ENCODE results near the gene GSTM3. TPM values are rescaled to one million over a fixed set of nuclear protein-coding genes. Genes with fewer than 3 reads are reported as not detected.
"Not testable (repeated sequence)": the region's sequence is repeated elsewhere in the genome, so short reads cannot be mapped to it uniquely, and the experiment has no call there.

The GSTM3 gene
- total RNA-seq, 2 donors from 2014 or later = 39.0 to 41.1 TPM

DNA sequence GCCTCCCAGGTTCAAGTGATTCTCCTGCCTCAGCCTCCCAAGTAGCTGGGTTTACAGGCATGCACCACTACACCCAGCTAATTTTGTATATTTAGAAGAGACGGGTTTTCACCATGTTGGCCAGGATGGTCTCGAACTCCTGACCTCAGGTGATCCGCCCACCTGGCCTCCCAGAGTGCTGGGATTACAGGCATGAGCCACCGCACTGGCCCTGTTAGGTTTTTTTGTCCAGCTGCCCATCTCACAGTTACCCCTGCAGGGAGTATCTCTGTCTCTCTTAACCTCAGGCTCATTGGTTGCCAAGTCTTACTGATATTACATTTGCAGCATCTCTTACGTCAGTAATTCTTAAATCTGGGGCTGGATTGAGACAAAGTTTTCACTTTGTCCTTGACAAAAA, 15.5 kb upstream of the GSTM3 start:
- not testable (repeated sequence) for ATAC-seq; DNase-seq (ENCODE audit: low spot score in 2 of 2)

DNA sequence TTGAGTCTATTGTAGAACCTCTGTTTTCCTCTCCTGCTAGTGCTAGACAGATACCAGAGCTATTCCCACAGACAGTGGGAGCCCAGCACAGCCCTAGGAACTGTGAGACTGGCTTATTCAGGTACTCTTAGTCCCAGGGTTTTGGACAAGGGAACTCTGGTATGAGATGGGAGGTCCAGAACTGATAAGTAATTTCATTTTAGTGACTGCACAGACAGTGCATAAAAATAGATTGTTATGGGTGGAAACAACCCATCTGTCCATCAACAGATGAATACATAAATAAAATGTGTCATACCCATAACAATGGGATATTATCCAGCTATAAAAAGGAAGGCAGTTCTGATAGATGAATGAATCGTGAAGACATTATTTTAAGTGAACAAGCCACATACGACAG, 13.9 kb upstream of the GSTM3 start:
- no peak overlapping the region for H3K27ac Mint-ChIP-seq
- H3K9me3 Mint-ChIP-seq = no peaks in the 10 kb centered on the region
- no peaks in the 10 kb centered on the region for H3K36me3 Mint-ChIP-seq
- ATAC-seq (no peak), DNase-seq (ENCODE audit: low spot score in 2 of 2) (no peak)

More for the DNA sequence above, 15.5 kb upstream of the GSTM3 start:
- H3K27ac Mint-ChIP-seq, H3K36me3 Mint-ChIP-seq, H3K9me3 Mint-ChIP-seq: not testable (repeated sequence)

DNA sequence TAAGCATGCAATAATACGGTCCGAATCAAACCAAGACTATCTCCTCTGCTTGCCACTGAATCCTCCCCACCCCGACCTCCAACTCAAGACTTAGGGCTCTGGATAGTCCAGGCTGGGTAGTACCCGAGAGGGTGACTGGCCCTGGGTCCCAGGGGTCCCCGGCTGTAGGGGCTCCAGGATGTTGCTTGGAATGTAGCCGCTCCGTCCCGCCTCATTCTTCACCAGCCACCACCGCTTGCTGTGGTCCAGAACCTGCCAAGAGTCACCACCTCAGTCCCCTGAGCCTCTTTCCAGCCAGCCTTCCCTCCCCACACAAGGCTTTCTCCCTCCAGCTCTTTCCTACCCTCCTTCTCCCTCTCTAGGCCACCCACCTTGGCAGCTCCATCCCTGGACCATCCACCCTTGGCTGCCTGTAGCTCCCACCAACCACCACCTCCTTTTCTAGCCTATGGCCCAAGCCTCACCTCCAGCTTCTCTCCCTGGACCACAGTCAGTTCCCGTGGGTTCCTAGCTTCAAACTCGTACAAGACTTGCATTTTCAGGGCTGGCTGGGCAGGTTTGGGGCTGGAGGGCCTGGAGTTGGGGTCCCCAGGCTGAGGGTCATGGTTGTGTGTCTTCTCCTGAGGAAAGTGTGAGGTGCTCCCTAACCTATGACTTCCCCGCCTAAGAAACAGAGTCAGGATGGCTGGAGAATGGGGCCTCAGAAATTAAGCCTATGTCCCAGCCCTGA, 10.9 kb upstream of the GSTM3 start:
- ATAC-seq (no peak), DNase-seq (ENCODE audit: low spot score in 2 of 2) (no peak)
- Mint-ChIP-seq H3K27ac (no peak overlapping the region), H3K9me3 (no peaks in the 10 kb centered on the region), H3K36me3 (no peaks in the 10 kb centered on the region)

DNA sequence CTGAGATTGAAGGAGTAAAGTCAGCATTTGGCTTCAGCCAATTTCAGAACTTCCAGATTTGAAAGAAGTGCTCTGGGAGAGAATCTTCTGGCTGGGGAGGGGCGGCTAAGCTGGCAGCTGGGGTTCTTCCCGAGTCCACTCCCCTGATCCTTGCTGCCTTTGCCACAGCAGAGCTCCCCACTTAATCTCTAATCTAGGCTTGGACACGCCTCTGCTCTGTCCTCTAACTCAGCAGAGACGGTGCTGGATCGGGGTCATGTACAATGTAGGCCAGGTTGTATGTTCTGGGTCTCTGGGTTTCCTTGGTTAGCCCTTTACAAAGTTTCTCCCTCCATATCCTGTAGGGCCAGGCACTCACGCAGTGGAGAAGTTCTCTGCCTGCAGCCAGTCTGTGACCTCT, 10.1 kb upstream of the GSTM3 start:
- Mint-ChIP-seq H3K9me3 (no peaks in the 10 kb centered on the region), H3K27ac (no peak overlapping the region)
- no peak for DNase-seq (ENCODE audit: low spot score in 2 of 2)

DNA sequence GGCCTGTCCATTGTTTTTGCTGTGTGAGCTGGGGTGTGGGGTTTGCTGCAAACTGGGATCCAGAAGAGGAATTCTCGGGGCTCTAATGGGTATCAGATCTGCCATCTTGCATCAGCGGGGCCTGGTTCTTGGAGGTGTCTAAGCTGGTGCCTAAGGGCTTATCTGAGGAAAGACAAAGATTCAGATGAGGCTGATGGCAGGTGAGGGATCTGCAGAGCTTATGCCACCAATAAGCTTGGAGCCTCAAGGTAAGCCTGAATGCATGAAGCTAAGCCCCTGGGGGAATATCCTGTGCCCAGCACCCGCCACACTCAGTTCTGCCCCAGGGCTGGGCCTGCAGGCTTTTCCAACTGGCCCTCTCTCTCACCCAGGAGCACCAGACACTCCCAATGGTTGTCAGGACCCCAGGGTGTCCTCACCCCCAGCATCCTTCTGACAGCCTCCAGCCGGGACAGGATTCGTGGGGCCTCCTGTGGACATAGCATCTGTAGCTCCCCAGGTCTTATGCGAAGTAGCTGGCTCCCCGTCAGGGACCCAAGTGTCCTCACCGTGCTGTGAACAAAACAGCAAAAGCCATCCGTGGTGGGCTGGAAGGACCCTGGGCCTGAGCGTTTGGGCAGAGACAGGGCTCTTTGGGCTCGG, 9.5 kb upstream of the GSTM3 start:
- DNase-seq (ENCODE audit: low spot score in 2 of 2) (no peak), ATAC-seq (no peak)
- Mint-ChIP-seq H3K9me3 (no peaks in the 10 kb centered on the region), H3K36me3 (no peaks in the 10 kb centered on the region), H3K27ac (no peak overlapping the region)

More for the DNA sequence above, 10.1 kb upstream of the GSTM3 start:
- no peaks in the 10 kb centered on the region for H3K36me3 Mint-ChIP-seq
- ATAC-seq = no peak

DNA sequence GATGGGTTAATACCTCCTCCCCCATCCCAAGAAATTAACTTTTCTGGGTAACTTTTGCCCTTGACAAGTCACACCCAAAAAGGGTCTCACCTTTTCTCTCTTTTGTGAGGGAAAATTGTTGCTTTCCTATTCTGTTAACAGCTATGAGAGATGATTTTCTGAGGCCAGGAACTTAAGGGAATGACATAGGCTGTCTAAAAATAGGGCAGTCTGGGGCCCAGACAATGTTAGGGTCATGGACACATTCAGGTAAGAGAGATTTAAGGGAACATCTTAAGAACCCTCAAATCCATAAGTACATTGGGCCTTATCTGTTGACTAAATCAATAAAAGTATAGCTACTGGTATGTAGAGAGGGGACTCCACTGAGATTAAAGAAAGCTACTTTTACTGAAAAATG, 8.4 kb upstream of the GSTM3 start:
- DNase-seq (ENCODE audit: low spot score in 2 of 2) (no peak), ATAC-seq (no peak)
- no peaks in the 10 kb centered on the region for H3K36me3 Mint-ChIP-seq
- H3K9me3 Mint-ChIP-seq = no peaks in the 10 kb centered on the region
- no peak overlapping the region for H3K27ac Mint-ChIP-seq

DNA sequence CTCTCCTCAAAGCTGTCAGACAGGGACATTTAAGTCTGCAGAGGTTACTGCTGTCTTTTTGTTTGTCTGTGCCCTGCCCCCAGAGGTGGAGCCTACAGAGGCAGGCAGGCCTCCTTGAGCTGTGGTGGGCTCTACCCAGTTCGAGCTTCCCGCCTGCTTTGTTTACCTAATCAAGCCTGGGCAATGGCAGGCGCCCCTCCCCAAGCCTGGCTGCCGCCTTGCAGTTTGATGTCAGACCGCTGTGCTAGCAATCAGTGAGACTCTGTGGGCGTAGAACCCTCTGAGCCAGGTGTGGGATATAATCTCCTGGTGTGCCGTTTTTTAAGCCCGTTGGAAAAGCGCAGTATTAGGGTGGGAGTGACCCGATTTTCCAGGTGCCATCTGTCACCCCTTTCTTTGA, 7.5 kb upstream of the GSTM3 start:
- not testable (repeated sequence) for H3K36me3 Mint-ChIP-seq; H3K9me3 Mint-ChIP-seq; DNase-seq (ENCODE audit: low spot score in 2 of 2); H3K27ac Mint-ChIP-seq; ATAC-seq

DNA sequence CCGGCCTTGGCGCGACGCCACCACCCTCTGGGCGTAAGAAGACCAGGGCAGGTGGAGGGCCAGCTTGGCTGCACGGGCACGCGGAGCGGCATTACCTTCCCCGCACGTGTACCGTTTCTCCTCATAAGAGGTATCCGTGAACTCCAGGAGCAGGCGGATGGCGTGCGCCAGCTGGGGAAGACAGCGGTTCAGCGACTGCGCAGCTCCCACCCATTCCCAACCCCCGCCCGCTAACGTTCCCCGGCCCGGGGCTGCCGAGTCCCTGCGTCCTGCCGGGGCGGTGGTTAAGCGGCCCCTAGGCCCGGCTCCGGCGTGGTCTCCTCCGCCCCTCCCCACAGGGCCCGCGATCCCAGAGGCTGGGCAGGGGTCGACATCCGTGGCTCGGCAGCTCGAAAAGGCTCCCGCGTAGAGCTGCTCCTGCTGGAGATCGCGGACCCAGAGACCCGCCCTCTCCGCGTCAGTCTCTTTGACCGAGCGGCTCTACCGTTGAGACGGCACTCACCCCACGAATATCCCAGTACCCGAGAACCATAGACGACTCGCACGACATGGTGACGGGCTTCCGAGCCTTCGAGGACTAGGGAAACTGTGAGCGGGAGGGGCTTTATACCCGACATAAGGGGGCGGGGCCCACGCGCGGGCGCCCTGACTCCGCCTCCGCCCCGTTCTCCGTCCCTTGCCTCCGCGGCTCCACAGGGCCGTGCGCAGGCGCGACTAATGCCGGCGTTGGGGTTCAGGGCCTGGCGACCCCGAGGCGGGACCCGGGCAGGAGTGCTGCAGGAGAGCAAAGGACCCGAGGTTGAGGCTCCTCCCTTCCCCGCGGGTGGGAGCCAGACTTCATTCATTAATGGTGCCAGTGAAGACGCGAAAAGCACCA, 862 bp downstream of the GSTM3 start:
- Mint-ChIP-seq H3K9me3 (peaks cover 0 to 5% of the 10 kb centered on the region in 2 donors), H3K27ac (peak overlapping the region; percentile 78 to 92), H3K36me3 (peaks cover 0 to 5% of the 10 kb centered on the region in 2 donors)
- peak; percentile 85 to 88 for DNase-seq (ENCODE audit: low spot score in 2 of 2)
- peak; percentile 94 to 97 for ATAC-seq

DNA sequence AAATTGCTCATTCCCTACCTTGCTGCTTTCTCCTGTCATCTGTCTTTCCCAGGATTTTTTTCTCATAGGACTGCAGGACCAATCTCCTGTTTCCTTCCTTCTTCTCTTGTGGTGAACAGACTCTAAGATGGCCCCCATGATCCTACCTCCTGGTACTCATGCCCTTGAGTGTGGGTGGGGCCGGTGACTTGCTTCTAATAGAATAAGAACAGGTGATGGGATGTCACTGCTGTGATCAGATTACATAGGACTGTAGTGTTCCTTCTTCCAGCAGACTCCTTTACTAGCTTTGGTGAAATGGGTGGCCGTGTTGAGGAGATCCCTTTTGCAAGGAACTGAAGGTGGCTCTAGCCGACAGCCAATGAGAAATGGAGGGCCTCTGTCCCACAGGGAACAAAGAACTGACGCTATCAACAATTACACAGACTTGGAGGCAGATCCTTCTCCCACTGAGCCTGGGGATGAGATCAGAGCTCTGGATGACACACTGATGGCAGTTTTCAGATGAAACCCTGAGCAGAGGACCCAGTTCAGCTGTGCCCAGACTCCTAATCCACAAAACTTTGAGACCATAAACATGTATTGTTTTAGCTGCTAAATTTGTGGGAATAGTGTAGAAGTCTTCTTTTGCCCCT, 7.5 kb downstream of the GSTM3 start:
- Mint-ChIP-seq H3K36me3 (peaks cover 0 to 4% of the 10 kb centered on the region in 2 donors), H3K9me3 (no peaks in the 10 kb centered on the region), H3K27ac (no peak overlapping the region)
- DNase-seq (ENCODE audit: low spot score in 2 of 2) = no peak
- no peak for ATAC-seq

DNA sequence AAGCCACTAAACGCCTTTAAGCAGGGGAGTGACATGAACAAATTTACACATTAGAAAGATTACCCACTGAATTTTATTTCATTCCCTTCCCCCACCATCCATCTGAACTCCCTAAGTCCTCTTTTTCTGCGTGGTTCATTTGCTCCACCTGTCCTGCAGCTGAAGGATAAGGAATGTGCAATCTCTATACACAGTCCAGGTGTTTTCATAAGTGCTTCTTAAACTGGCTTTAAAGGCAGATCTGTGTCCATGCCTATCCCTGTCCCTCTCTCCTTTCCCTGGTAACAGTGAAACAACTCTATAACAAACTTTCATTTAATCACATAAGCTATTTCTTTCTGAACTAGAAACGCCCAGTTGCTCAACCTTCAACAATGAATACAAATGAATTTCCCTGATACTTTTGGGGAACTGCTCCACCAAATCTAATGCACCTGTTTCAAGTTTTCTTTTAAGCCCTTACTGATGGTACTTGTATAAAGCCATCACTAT, 8.4 kb downstream of the GSTM3 start:
- Mint-ChIP-seq H3K9me3 (no peaks in the 10 kb centered on the region), H3K27ac (no peak overlapping the region), H3K36me3 (no peaks in the 10 kb centered on the region)
- ATAC-seq (no peak), DNase-seq (ENCODE audit: low spot score in 2 of 2) (no peak)

DNA sequence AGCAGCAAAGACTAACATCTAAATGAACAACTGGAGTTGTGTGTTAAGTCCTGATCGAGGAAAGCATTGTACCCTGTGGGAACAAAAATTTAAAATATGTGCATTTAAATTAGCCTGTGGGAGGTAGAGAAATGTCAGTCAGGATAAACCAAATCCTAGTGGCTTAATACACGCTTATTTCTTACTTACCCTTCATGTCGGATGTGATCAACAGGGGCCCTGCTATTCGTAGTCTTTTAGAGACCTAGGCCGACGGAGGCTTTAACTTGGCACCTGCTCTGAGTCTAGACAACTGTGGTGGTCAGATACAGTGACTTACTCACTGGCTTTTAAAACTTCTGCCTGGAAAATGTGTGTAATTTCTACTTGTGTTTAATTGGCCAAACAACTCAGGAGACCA, 10.2 kb downstream of the GSTM3 start:
- Mint-ChIP-seq H3K9me3 (no peaks in the 10 kb centered on the region), H3K27ac (no peak overlapping the region), H3K36me3 (no peaks in the 10 kb centered on the region)
- no peak for DNase-seq (ENCODE audit: low spot score in 2 of 2)
- ATAC-seq = no peak

DNA sequence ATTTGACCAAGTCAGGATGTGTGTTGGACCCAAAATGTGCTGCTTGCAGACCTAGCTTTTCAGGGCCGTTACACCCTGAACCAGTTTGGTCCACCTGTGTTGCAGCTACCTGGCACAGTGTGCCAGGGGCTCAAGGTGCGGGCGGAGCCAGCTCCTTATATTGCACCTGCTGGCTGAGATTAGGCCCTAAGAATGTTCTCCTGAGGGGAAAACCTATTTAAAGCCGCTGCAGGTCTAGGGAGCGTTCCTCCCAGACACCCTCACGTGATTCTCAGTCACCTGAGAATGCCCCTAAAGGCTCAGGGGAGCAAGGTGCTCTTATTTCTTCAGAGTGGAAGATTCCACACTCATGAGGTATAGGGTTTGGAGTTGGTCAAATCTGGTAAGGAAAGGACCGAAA, 12.0 kb downstream of the GSTM3 start:
- DNase-seq (ENCODE audit: low spot score in 2 of 2) (no peak), ATAC-seq (no peak)
- Mint-ChIP-seq H3K36me3 (no peaks in the 10 kb centered on the region), H3K27ac (peak overlapping the region in 1 of 2 donors; percentile 40), H3K9me3 (no peaks in the 10 kb centered on the region)

DNA sequence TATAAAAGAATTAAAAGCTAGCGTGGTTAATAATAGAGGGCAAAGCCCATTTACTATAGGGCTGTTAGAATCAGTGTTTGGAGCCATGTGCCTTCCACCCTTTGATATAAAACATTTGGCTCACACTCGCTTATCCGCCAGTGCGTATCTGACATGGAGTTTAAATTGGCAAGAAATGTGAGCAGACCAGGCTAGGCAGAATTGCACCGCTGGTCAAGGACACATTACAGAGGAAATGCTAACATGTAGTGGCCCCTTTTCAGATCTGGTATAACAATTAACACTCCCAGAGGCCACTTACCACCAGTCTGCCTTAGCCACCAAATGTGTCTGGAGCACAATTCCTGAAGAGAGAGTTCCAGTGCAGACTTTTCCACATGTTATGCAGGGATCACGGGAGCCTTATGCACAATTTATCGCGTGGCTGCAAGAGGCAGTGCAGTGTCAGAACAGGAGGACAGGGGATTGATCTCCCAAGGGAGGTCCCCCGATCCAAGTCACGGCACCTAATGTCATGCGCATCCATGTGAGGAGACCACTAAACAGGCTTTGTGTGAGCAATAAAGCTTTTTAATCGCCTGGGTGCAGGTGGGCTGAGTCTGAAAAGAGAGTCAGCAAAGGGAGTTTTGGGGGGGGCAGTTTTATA, 14.0 kb downstream of the GSTM3 start:
- no peaks in the 10 kb centered on the region for H3K36me3 Mint-ChIP-seq
- H3K27ac Mint-ChIP-seq = no peak overlapping the region
- DNase-seq (ENCODE audit: low spot score in 2 of 2) (no peak), ATAC-seq (no peak)
- H3K9me3 Mint-ChIP-seq = no peaks in the 10 kb centered on the region

DNA sequence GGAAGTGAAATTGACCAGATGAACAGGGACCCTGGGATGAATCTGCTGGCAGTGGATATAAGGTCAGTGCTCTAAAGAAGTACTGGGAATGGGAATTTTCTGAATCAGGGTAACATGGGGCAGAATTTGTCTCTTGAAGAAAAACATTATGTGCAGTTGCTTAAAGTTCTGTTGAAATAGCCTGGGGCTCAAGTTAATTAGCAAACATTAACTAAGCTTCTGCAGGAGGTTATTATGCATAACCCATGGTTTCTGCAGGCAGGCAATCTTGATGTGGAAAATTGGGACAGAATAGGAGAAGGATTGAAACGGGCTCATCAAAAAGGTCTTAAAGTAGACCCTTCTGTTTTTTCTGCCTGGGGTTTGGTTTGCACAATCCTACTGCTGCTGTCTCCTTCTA, 14.8 kb downstream of the GSTM3 start:
- no peaks in the 10 kb centered on the region for H3K36me3 Mint-ChIP-seq
- ATAC-seq = no peak
- H3K27ac Mint-ChIP-seq = no peak overlapping the region
- no peak for DNase-seq (ENCODE audit: low spot score in 2 of 2)
- no peaks in the 10 kb centered on the region for H3K9me3 Mint-ChIP-seq

DNA sequence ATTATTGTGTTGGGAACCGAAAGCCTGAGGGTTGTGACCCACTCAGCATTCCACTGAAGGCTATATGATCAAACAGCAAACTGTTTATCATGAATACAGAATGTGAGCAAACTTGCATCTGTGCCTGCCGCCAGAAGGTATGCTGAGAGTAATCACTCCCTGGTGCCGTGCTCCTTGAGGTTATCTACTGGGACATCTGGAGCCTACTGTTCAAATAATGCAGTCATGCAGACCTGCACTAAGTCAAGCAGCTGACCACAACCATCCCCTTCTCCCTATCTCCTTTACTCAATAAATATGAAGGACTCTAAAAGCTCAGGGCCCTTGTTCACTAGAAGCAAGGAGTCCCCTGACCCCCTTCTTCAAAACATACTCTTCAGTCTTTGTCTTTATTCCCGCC, 15.3 kb downstream of the GSTM3 start:
- H3K36me3 Mint-ChIP-seq = no peaks in the 10 kb centered on the region
- H3K9me3 Mint-ChIP-seq = no peaks in the 10 kb centered on the region
- no peak overlapping the region for H3K27ac Mint-ChIP-seq
- ATAC-seq (no peak), DNase-seq (ENCODE audit: low spot score in 2 of 2) (no peak)

DNA sequence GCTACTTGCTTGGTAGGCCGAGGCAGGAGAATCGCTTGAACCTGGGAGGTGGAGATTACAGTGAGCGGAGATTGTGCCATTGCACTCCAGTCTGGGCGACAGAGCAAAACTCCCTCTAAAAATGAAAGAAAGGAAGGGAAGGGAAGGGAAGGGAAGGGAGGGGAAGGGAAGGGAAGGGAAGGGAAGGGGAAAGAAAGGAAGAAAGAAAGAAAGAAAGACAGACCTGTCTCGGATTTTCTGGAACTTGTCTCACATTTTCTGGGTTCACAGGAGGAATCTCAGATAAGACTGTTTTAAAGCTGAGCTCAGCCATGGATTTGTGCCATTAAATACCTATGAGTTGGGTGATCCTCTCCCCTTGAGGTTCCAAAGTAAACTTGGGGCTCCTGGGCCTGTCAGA, 15.9 kb downstream of the GSTM3 start:
- Mint-ChIP-seq H3K27ac (no peak overlapping the region), H3K36me3 (no peaks in the 10 kb centered on the region), H3K9me3 (no peaks in the 10 kb centered on the region)
- ATAC-seq (no peak), DNase-seq (ENCODE audit: low spot score in 2 of 2) (no peak)

Data from activated naive CD4-positive, alpha-beta T cell treated with anti-CD3 and anti-CD28 coated beads, Interleukin-2, amount 50 U/mL, for 72 hours (primary cell).